HepG2 (cell line): ENCODE data around the gene LRTM2.

Source experiments
- CBFB ChIP-seq: sonication (generic); formaldehyde crosslinking; IDR thresholded peaks from 2 replicates; pipeline ENCODE4 v1.4.0; 2020; ENCODE audit warnings: missing genetic modification reagents
- CTCF ChIP-seq: sonication (generic); formaldehyde crosslinking; IDR thresholded peaks from 2 replicates; pipeline ENCODE4 v1.5.0; 2020; ENCODE audit warnings: mild to moderate bottlenecking, missing genetic modification reagents, moderate library complexity
- ETV6 ChIP-seq: sonication (generic); formaldehyde crosslinking; conservative IDR thresholded peaks from 2 replicates; pipeline ENCODE4 v1.4.0; 2020; ENCODE audit warnings: missing genetic modification reagents
- PAX8 ChIP-seq: sonication (generic); formaldehyde crosslinking; IDR thresholded peaks from 2 replicates; pipeline ENCODE4 v1.8.0; 2022; ENCODE audit warnings: mild to moderate bottlenecking, missing genetic modification reagents, borderline replicate concordance
- ZBTB33 ChIP-seq: sonication (generic); formaldehyde crosslinking; IDR thresholded peaks from 2 replicates; pipeline ENCODE4 v1.4.0; 2020; ENCODE audit warnings: missing genetic modification reagents
- ZHX1 ChIP-seq: sonication (generic); formaldehyde crosslinking; IDR thresholded peaks from 2 replicates; pipeline ENCODE4 v1.8.1; 2022; ENCODE audit warnings: low read depth, mild to moderate bottlenecking, missing genetic modification reagents
- ZNF136 ChIP-seq: sonication (generic); formaldehyde crosslinking; IDR thresholded peaks from 2 replicates; pipeline ENCODE4 v1.8.1; 2022; ENCODE audit warnings: low read depth, mild to moderate bottlenecking, moderate library complexity, missing genetic modification reagents
- ZNF580 ChIP-seq: IDR thresholded peaks from 2 replicates; pipeline ENCODE4 v1.6.1; 2016; ENCODE audit warnings: low read depth, borderline replicate concordance

GRCh38 chr12:1799051-1799881 lies 21.1 kb upstream of the LRTM2 start:
- no peak for TF ChIP-seq ZBTB33 (CRISPR knock-in tag)
- TF ChIP-seq PAX8 = no peak
- no peak for TF ChIP-seq ZHX1
- no peak for TF ChIP-seq ZNF136
- no peak for TF ChIP-seq ETV6 (CRISPR knock-in tag)
- no peak for TF ChIP-seq CBFB (CRISPR knock-in tag)
- TF ChIP-seq CTCF (CRISPR knock-in tag) = no peak
- no peak for TF ChIP-seq ZNF580
